ENCODE data around the gene GTPBP1. TPM values are rescaled to one million over a fixed set of nuclear protein-coding genes. Genes with fewer than 3 reads are reported as not detected.

Gene GTPBP1
- total RNA-seq, 2 donors from 2014 or later = 42.9 to 73.5 TPM

- Histone ChIP-seq H3K36me3 (peaks cover 83% of the 10 kb centered on the region), H3K27me3 (replicated peaks; ENCODE audit: insufficient read depth) (no peaks in the 10 kb centered on the region), H3K9me3 (no peaks in the 10 kb centered on the region), H3K27ac (no peak overlapping the region), H3K4me3 (no peak overlapping the region), H3K4me1 (ENCODE audit: control insufficient read depth in 1 of 2, low read depth in 2 of 2) (peaks cover 8 to 29% of the 10 kb centered on the region in 2 donors)
- ATAC-seq (ENCODE audit: insufficient number of reproducible peaks, low FRiP score, low read depth) (no peak), DNase-seq (ENCODE audit: low spot score) (no peak)
- TF ChIP-seq CTCF (IDR thresholded peaks at IDR 0.05) = no peak
Observed at GRCh38 chr22:38748487-38749136, 42.9 kb downstream of the GTPBP1 start.

- Histone ChIP-seq H3K4me1 (ENCODE audit: control insufficient read depth in 1 of 2, low read depth in 2 of 2) (peaks cover 14 to 35% of the 10 kb centered on the region in 2 donors), H3K27me3 (replicated peaks; ENCODE audit: insufficient read depth) (no peaks in the 10 kb centered on the region), H3K9me3 (no peaks in the 10 kb centered on the region), H3K4me3 (no peak overlapping the region), H3K36me3 (peaks cover 75% of the 10 kb centered on the region), H3K27ac (no peak overlapping the region)
- ATAC-seq (ENCODE audit: insufficient number of reproducible peaks, low FRiP score, low read depth) (no peak), DNase-seq (ENCODE audit: low spot score) (no peak)
- TF ChIP-seq CTCF (IDR thresholded peaks at IDR 0.05) = no peak
Observed at GRCh38 chr22:38750104-38750503, 44.4 kb downstream of the GTPBP1 start.

GRCh38 chr22:38750638-38751037 lies 44.9 kb downstream of the GTPBP1 start:
- no peaks in the 10 kb centered on the region for H3K27me3 ChIP-seq (replicated peaks; ENCODE audit: insufficient read depth)
- H3K27ac ChIP-seq = peak overlapping the region in 1 of 2 donors; percentile 99
- peaks cover 14 to 35% of the 10 kb centered on the region in 2 donors for H3K4me1 ChIP-seq (ENCODE audit: control insufficient read depth in 1 of 2, low read depth in 2 of 2)
- H3K4me3 ChIP-seq = no peak overlapping the region
- peaks cover 69% of the 10 kb centered on the region for H3K36me3 ChIP-seq
- DNase-seq (ENCODE audit: low spot score) = no peak
- no peak for TF ChIP-seq CTCF (IDR thresholded peaks at IDR 0.05)
- no peak for ATAC-seq (ENCODE audit: insufficient number of reproducible peaks, low FRiP score, low read depth)
- H3K9me3 ChIP-seq = no peaks in the 10 kb centered on the region

GRCh38 chr22:38751066-38751421 lies 45.3 kb downstream of the GTPBP1 start:
- peaks cover 65% of the 10 kb centered on the region for H3K36me3 ChIP-seq
- TF ChIP-seq CTCF (IDR thresholded peaks at IDR 0.05) = no peak
- DNase-seq (ENCODE audit: low spot score) (no peak), ATAC-seq (ENCODE audit: insufficient number of reproducible peaks, low FRiP score, low read depth) (no peak)
- no peaks in the 10 kb centered on the region for H3K27me3 ChIP-seq (replicated peaks; ENCODE audit: insufficient read depth)
- no peak overlapping the region for H3K4me3 ChIP-seq
- H3K9me3 ChIP-seq = no peaks in the 10 kb centered on the region
- peak overlapping the region in 1 of 2 donors; percentile 99 for H3K27ac ChIP-seq
- H3K4me1 ChIP-seq (ENCODE audit: control insufficient read depth in 1 of 2, low read depth in 2 of 2) = peaks cover 14 to 35% of the 10 kb centered on the region in 2 donors

DNA sequence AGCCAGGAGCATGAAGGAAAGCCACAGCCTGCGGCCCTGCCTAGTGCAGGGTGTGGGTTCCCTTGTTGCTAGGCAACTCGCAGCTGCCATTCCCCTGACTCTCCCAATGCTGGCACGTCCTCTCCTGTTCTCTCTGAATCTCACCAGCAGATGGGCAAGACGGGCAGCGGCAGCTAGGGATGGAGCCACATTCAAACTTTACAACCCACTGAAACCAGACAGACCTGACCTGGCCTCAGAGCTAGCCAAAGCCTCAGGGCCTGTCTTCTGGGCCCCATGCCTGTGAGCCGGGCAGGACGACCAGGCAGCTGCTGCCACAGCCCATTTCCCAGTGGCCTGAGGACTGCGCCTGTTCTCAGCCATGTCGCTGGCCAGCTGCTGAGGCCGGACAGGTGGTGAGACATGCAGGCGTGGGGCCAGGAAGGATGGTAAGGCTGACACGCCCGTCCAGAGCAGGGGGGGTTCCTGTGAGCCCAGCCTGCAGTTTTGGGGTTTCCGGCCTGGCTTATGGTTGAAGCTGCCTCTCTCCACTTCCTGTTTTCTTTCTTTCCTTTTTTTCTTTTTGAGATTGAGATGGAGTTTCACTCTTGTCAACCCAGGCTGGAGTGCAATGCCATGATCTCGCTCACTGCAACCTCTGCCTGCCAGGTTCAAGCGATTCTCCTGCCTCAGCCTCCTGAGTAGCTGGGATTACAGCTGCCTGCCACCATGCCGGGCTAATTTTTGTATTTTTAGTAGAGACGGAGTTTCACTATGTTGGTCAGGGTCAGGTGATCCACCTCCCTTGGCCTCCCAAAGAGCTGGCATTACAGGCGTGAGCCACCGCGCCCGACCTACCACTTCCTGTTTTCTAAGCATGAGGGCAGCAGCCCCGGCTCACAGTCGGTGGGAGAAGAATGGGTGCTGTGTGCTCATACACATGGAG lies 45.9 kb downstream of the GTPBP1 start:
- no peak for TF ChIP-seq CTCF (IDR thresholded peaks at IDR 0.05)
- no peaks in the 10 kb centered on the region for H3K9me3 ChIP-seq
- peaks cover 16 to 42% of the 10 kb centered on the region in 2 donors for H3K4me1 ChIP-seq (ENCODE audit: control insufficient read depth in 1 of 2, low read depth in 2 of 2)
- ATAC-seq (ENCODE audit: insufficient number of reproducible peaks, low FRiP score, low read depth) = no peak
- no peaks in the 10 kb centered on the region for H3K27me3 ChIP-seq (replicated peaks; ENCODE audit: insufficient read depth)
- peaks cover 60% of the 10 kb centered on the region for H3K36me3 ChIP-seq
- DNase-seq (ENCODE audit: low spot score) = no peak
- H3K4me3 ChIP-seq = no peak overlapping the region
- peak overlapping the region; percentile 42 to 99 for H3K27ac ChIP-seq

Data from thoracic aorta (tissue), 2 donors.